ENCODE data around the gene COBLL1.

Gene COBLL1

DNA sequence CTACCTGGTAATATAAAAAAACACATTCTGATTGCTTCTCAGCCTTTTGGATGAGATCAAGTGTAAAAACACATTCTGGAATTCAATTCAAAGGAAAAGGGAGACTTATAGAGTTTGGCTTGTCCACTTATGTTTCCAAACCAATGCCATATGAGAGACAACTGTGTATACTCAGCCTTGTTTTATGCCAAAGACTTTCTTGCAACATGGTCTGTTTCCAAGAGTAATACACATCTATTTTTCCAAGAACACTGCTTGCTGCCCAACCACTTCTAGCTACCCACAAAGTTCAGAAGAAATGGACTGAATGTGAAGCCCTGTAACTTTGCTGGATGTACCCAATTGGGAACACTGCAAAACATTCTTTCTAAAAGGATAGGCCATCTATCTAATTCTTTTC is 172.3 kb downstream of the COBLL1 start:
- Histone ChIP-seq H3K4me3 (ENCODE audit: low read length) (no peak overlapping the region), H3K9ac (ENCODE audit: low read depth, low read length) (no peak overlapping the region), H3K4me1 (ENCODE audit: insufficient read depth, low read length) (no peaks in the 10 kb centered on the region), H3K9me3 (ENCODE audit: insufficient read depth, low read depth, low read length) (no peaks in the 10 kb centered on the region), H3K36me3 (ENCODE audit: insufficient read depth, low read length) (no peaks in the 10 kb centered on the region), H3K27me3 (ENCODE audit: insufficient read depth, low read length) (no peaks in the 10 kb centered on the region), H3K27ac (ENCODE audit: low read depth, low read length) (no peak overlapping the region)

DNA sequence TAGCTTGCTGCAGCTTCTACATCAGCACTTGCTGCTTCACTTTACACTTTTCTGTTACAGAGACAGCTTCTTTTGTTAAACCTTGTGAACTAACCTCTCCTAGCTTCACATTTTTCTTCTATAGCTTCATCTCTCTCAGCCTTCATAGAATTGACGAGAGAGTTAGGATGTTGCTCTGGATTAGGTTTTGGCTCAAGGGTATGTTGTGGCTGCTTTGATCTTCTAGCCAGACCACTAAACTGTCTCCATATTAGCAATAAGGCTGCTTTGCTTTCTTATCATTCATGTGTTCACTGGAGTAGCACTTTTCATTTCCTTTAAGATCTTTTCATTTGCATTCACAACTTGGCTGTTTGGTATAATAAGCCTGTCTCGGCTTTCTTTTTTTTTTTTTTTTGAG is 174.1 kb downstream of the COBLL1 start:
- Histone ChIP-seq H3K36me3 (ENCODE audit: insufficient read depth, low read length) (no peaks in the 10 kb centered on the region), H3K4me3 (ENCODE audit: low read length) (no peak overlapping the region), H3K9me3 (ENCODE audit: insufficient read depth, low read depth, low read length) (no peaks in the 10 kb centered on the region), H3K9ac (ENCODE audit: low read depth, low read length) (no peak overlapping the region), H3K4me1 (ENCODE audit: insufficient read depth, low read length) (no peaks in the 10 kb centered on the region), H3K27ac (ENCODE audit: low read depth, low read length) (no peak overlapping the region), H3K27me3 (ENCODE audit: insufficient read depth, low read length) (no peaks in the 10 kb centered on the region)
- 92% methylated on average over 1 of the region's 2 CpGs for WGBS

DNA sequence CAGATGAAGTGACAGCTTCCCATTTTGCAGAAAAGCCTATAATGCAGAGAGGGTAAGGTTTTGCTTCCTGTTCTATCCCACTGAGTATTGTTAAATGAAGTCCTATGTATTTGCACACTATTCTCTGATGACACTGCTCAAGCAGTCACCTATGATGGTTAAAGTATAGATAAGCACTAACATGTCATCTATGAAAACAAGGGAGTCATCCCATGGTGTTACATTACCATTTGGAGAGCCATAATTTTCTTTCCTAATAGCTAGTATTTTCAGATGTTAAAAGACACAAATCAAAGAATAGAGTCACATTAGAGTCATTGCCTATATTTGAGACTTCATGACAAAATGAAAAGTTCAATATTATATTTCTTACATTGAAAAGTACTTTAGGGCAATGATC is 177.6 kb downstream of the COBLL1 start:
- Histone ChIP-seq H3K27me3 (ENCODE audit: insufficient read depth, low read length) (no peaks in the 10 kb centered on the region), H3K9ac (ENCODE audit: low read depth, low read length) (no peak overlapping the region), H3K4me1 (ENCODE audit: insufficient read depth, low read length) (peaks cover 6% of the 10 kb centered on the region; the same call in 1 of the 2 replicates), H3K27ac (ENCODE audit: low read depth, low read length) (no peak overlapping the region), H3K9me3 (ENCODE audit: insufficient read depth, low read depth, low read length) (no peaks in the 10 kb centered on the region), H3K4me3 (ENCODE audit: low read length) (no peak overlapping the region), H3K36me3 (ENCODE audit: insufficient read depth, low read length) (no peaks in the 10 kb centered on the region)

DNA sequence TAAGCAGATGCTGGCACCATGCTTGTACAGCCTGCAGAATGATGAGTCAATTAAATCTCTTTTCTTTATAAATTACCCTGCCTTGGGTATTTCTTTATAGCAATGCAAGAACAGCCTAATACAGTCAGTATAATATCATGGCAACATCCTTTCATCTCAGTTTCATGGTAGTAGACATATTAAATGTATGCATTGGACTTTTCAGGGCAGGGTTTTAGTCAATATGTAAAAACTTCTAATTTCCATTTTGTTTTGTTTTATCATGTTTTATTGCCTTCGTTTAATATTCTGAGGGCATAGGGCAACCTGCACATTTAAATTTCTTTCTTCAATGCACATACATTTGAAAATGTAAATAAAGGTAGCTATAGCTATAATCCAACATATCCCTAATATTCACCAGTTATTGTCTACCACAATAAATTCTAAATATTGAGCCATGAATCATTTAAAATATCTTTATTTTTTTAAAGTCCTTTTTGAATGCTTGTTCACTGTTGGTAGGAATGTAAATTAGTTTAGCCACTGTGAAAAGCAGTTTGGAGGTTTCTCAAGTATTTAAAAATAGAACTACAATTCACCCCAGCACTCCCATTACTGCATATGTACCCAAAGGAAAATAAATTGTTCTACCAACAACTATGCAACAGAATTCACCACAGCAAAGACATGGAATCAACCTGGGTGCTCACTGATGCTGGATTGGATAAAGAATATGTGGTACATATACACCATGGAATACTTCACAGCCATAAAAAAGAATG is 178.6 kb downstream of the COBLL1 start:
- 100% methylated on average over 1 of the region's 1 CpG for WGBS
- Histone ChIP-seq H3K27ac (ENCODE audit: low read depth, low read length) (no peak overlapping the region), H3K4me1 (ENCODE audit: insufficient read depth, low read length) (peaks cover 6% of the 10 kb centered on the region; the same call in 1 of the 2 replicates), H3K36me3 (ENCODE audit: insufficient read depth, low read length) (no peaks in the 10 kb centered on the region), H3K4me3 (ENCODE audit: low read length) (no peak overlapping the region), H3K9ac (ENCODE audit: low read depth, low read length) (no peak overlapping the region), H3K9me3 (ENCODE audit: insufficient read depth, low read depth, low read length) (no peaks in the 10 kb centered on the region), H3K27me3 (ENCODE audit: insufficient read depth, low read length) (no peaks in the 10 kb centered on the region)

DNA sequence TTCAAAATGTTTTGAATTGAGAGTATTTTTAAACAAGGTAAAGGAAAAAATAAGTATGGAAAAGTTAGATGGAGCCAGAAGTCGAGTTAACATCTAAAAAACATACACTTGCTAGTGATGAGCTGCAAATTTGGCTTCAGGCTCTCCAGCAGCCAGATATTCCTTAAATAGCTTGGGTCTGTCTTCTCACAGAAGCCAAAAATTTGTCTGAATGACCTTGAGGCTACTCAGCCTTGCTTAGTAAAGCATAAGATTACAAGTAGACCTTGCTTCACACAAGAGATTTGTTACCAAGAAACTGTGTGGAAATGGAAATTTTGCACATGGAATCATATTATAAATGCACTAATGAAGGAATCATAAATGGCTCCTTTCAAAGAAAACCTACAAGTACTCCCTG is 179.6 kb downstream of the COBLL1 start:
- no peak overlapping the region for H3K27ac ChIP-seq (ENCODE audit: low read depth, low read length)
- H3K27me3 ChIP-seq (ENCODE audit: insufficient read depth, low read length): no peaks in the 10 kb centered on the region
- no peaks in the 10 kb centered on the region for H3K36me3 ChIP-seq (ENCODE audit: insufficient read depth, low read length)
- peaks cover 6% of the 10 kb centered on the region; the same call in 1 of the 2 replicates for H3K4me1 ChIP-seq (ENCODE audit: insufficient read depth, low read length)
- H3K9ac ChIP-seq (ENCODE audit: low read depth, low read length): no peak overlapping the region
- 90% methylated on average over 1 of the region's 1 CpG for WGBS
- H3K9me3 ChIP-seq (ENCODE audit: insufficient read depth, low read depth, low read length): no peaks in the 10 kb centered on the region
- no peak overlapping the region for H3K4me3 ChIP-seq (ENCODE audit: low read length)

DNA sequence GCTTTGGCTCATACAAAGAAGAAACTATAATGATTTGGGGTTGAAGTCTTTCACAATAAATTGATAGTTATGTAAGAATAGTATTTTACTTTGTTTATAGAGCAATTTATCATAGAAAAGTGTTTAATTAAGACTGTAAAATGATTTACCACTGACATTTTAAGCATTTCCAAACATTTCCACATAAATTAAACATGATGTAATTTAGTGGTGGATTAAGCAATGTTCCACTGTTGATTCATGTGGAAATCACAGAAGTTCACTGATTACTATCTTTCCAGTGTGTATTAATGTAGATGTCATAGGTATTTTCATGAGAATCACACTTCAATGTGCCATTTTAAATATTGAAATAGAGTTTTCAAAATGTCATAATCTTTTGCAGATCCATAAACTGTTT is 180.3 kb downstream of the COBLL1 start:
- H3K36me3 ChIP-seq (ENCODE audit: insufficient read depth, low read length): no peaks in the 10 kb centered on the region
- H3K4me3 ChIP-seq (ENCODE audit: low read length): no peak overlapping the region
- no peak overlapping the region for H3K27ac ChIP-seq (ENCODE audit: low read depth, low read length)
- H3K27me3 ChIP-seq (ENCODE audit: insufficient read depth, low read length): no peaks in the 10 kb centered on the region
- no peaks in the 10 kb centered on the region for H3K9me3 ChIP-seq (ENCODE audit: insufficient read depth, low read depth, low read length)
- H3K9ac ChIP-seq (ENCODE audit: low read depth, low read length): no peak overlapping the region
- H3K4me1 ChIP-seq (ENCODE audit: insufficient read depth, low read length): peaks cover 6% of the 10 kb centered on the region; the same call in 1 of the 2 replicates

DNA sequence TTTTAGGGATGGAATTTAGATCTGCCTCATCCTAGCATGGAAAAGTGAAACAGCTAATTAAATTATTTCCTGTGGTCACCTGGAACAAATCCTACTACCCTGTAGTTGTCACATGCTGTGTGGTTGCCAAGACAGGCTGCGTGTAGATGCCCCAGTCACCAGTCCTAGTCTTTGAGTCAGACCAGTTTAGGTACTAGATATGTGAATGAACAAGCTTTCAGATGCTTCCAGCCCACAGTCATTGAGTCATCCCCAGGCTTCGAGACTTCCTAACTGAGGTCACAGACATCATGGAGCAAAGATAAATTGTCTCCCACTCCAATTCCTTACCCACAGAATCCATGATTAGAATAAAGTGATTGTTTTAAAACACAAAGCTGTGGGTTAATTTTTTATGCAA is 184.5 kb downstream of the COBLL1 start:
- H3K9me3 ChIP-seq (ENCODE audit: insufficient read depth, low read depth, low read length): no peaks in the 10 kb centered on the region
- no peak overlapping the region for H3K4me3 ChIP-seq (ENCODE audit: low read length)
- no peak overlapping the region for H3K27ac ChIP-seq (ENCODE audit: low read depth, low read length)
- H3K36me3 ChIP-seq (ENCODE audit: insufficient read depth, low read length): no peaks in the 10 kb centered on the region
- peaks cover 6% of the 10 kb centered on the region; the same call in 1 of the 2 replicates for H3K4me1 ChIP-seq (ENCODE audit: insufficient read depth, low read length)
- H3K27me3 ChIP-seq (ENCODE audit: insufficient read depth, low read length): no peaks in the 10 kb centered on the region; the same call in 1 of the 2 replicates
- H3K9ac ChIP-seq (ENCODE audit: low read depth, low read length): no peak overlapping the region
- WGBS: 98% methylated on average over 2 of the region's 2 CpGs

DNA sequence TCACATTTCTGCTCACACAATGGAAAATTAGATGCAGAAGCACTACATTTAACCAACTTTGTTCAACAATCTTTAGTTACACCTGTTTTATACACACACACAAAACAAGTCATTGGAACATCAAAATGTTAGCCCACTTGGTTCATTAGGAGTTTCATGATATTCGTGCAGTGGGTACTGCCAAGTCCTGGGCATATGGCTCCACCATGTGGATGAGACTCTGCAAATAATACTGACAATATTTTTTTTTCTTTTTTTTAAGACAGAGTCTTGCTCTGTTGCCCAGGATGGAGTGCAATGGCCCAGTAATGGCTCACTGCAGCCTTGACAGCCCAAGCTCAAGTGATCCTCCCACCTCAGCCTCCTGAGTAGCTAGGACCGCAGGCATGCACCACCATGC is 185.9 kb downstream of the COBLL1 start:
- Histone ChIP-seq H3K27me3 (ENCODE audit: insufficient read depth, low read length) (peaks cover 5% of the 10 kb centered on the region; the same call in 1 of the 2 replicates), H3K4me1 (ENCODE audit: insufficient read depth, low read length) (peaks cover 17% of the 10 kb centered on the region), H3K27ac (ENCODE audit: low read depth, low read length) (no peak overlapping the region), H3K9ac (ENCODE audit: low read depth, low read length) (no peak overlapping the region), H3K36me3 (ENCODE audit: insufficient read depth, low read length) (no peaks in the 10 kb centered on the region), H3K4me3 (ENCODE audit: low read length) (no peak overlapping the region), H3K9me3 (ENCODE audit: insufficient read depth, low read depth, low read length) (no peaks in the 10 kb centered on the region)
- WGBS: 90% methylated on average over 1 of the region's 2 CpGs

DNA sequence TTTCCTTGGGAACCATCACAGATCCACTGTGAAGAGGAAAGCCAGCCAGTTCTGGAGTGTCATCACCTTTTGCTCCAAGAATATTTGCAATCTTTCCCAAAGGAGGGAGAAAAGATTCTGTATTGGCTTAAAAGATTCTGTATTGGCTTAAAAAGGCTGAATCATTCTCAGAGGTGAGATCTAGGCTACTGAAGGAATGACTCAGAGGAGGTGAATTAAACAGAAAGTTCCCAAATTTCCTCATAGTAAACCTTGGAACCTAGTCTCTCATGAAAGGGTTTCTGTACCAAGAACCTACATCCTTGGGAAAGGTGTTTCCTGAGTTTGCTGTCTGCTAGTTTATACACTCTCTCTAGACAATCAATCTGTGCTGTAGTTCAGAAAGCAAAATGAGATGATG is 186.3 kb downstream of the COBLL1 start:
- Histone ChIP-seq H3K27me3 (ENCODE audit: insufficient read depth, low read length) (peaks cover 5% of the 10 kb centered on the region; the same call in 1 of the 2 replicates), H3K4me1 (ENCODE audit: insufficient read depth, low read length) (peaks cover 17% of the 10 kb centered on the region), H3K36me3 (ENCODE audit: insufficient read depth, low read length) (no peaks in the 10 kb centered on the region), H3K9ac (ENCODE audit: low read depth, low read length) (no peak overlapping the region), H3K27ac (ENCODE audit: low read depth, low read length) (no peak overlapping the region), H3K4me3 (ENCODE audit: low read length) (no peak overlapping the region), H3K9me3 (ENCODE audit: insufficient read depth, low read depth, low read length) (peaks cover 3% of the 10 kb centered on the region)

DNA sequence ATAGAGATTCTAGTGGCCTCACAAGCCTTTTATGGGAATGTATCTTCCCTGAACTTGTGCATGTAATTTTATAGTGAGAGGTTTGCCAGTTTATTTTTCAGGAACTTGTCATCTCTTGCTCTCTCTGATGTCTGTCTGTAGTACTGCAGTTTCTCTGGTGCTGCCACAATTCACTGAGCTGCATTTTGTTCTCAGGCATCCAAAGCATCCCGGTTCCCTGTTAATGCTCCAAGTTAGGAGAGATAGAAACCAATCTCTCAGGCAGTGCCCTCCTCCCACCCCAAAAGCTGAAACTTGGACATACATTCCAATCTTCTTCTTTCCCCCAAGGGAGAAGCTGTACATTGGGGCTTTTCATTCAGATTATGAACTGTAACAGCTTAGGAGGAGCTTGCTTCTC is 190.3 kb downstream of the COBLL1 start:
- H3K4me1 ChIP-seq (ENCODE audit: insufficient read depth, low read length): peaks cover 12% of the 10 kb centered on the region
- H3K27ac ChIP-seq (ENCODE audit: low read depth, low read length): no peak overlapping the region; the same call in 1 of the 2 replicates
- peaks cover 27% of the 10 kb centered on the region for H3K9me3 ChIP-seq (ENCODE audit: insufficient read depth, low read depth, low read length)
- no peak overlapping the region for H3K4me3 ChIP-seq (ENCODE audit: low read length)
- peaks cover 5% of the 10 kb centered on the region; the same call in 1 of the 2 replicates for H3K27me3 ChIP-seq (ENCODE audit: insufficient read depth, low read length)
- no peaks in the 10 kb centered on the region for H3K36me3 ChIP-seq (ENCODE audit: insufficient read depth, low read length)
- no peak overlapping the region for H3K9ac ChIP-seq (ENCODE audit: low read depth, low read length)
- 51% methylated on average over 1 of the region's 1 CpG for WGBS

DNA sequence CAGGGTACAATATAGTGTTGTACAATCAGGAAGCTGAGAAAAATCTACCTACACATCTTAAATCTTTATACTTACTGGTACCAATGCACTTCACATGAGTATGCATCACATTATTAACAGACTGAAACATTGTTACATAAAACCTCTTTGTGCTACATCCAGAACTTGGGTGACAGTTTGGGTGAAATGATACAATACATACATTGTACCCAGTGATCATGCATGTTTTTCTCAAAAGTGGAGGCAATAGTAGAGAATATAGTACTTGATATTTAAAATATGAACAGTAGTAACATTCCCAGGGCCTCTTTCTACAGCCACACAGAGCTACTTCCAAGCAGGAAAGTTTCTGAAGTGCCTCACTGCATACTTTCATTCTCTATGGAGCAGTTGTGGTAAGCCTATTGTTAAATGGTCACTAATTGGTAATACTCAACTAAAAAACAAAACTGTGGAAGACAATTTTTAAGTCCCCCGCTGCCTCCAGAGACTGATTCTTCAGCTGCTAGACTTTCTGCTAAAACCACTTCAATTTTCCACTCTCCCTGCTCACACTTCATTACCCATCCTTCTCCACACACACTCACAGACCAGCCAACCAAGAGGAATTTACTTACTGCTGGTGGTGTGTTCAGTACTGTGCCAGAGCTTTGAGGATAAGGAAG is 197.5 kb downstream of the COBLL1 start:
- H3K4me1 ChIP-seq (ENCODE audit: insufficient read depth, low read length): no peaks in the 10 kb centered on the region
- H3K9ac ChIP-seq (ENCODE audit: low read depth, low read length): no peak overlapping the region
- H3K27ac ChIP-seq (ENCODE audit: low read depth, low read length): no peak overlapping the region
- H3K9me3 ChIP-seq (ENCODE audit: insufficient read depth, low read depth, low read length): peaks cover 12% of the 10 kb centered on the region
- H3K4me3 ChIP-seq (ENCODE audit: low read length): no peak overlapping the region
- H3K36me3 ChIP-seq (ENCODE audit: insufficient read depth, low read length): no peaks in the 10 kb centered on the region
- 93% methylated on average over 1 of the region's 1 CpG for WGBS
- no peaks in the 10 kb centered on the region for H3K27me3 ChIP-seq (ENCODE audit: insufficient read depth, low read length)

All from HUES64 (cell line).